Panc1 (cell line): ENCODE data around the gene TMEM266. TPM values are rescaled to one million over a fixed set of nuclear protein-coding genes. Genes with fewer than 3 reads are reported as not detected.

ENCODE experiments used
- ATAC-seq: fragments of 200-7000 bp; cut with Tn5 transposase; 2 replicates; pipeline ENCODE4 v1.9.1; 2020; ENCODE audit warnings: mild to moderate bottlenecking, moderate library complexity
- BruUV-seq: library from RNA; stranded (reverse); fragments of 400-500 nt; replicated peaks from 2 replicates; lab custom pipeline; 2021; lab: Mats Ljungman, UMichigan
- CTCF ChIA-PET: fragments of 300-600 bp; sonication (Branson Sonifier 250); formaldehyde crosslinking; loops from one replicate; lab custom pipeline; 2022; ENCODE audit warnings: antibody characterized with exemption; lab: Charles Lee
- POLR2A ChIA-PET: fragments of 300-600 bp; sonication (Branson Sonifier 250); formaldehyde crosslinking; loops from one replicate; lab custom pipeline; 2022; ENCODE audit warnings: antibody characterized with exemption; lab: Charles Lee
- DNase-seq: peaks from one replicate; pipeline ENCODE4 v3.0.0-alpha.2; 2010; ENCODE audit warnings: low read depth, low spot score
- H3K27ac ChIP-seq: 2 replicates; pipeline ENCODE4 v1.5.1; 2011; ENCODE audit warnings: mild to moderate bottlenecking, low read length, inconsistent platforms
- H3K27me3 ChIP-seq: fragments of 200-500 bp; sonication (Bioruptor generic); 2 replicates; pipeline ENCODE4 v1.6.0; 2014; ENCODE audit warnings: low read length, inconsistent platforms; ENCODE audit not compliant: control insufficient read depth, insufficient read depth
- H3K36me3 ChIP-seq: fragments of 200-500 bp; sonication (Bioruptor generic); 2 replicates; pipeline ENCODE4 v1.5.1; 2014; ENCODE audit warnings: inconsistent platforms, mild to moderate bottlenecking, low read length, moderate library complexity; ENCODE audit not compliant: control insufficient read depth, insufficient read depth
- H3K4me1 ChIP-seq: 2 replicates; pipeline ENCODE4 v1.5.1; 2011; ENCODE audit warnings: inconsistent platforms, mild to moderate bottlenecking, low read length, moderate library complexity; ENCODE audit not compliant: control insufficient read depth, insufficient read depth
- H3K4me3 ChIP-seq, 2 experiments: 2 replicates each; pipeline ENCODE4 v1.5.1; 2011 to 2012; ENCODE audit warnings: low read depth in 2 of 2, low read length in 2 of 2, mild to moderate bottlenecking in 2 of 2, inconsistent platforms in 1 of 2, moderate library complexity in 1 of 2
- H3K9me3 ChIP-seq: fragments of 200-500 bp; sonication (Bioruptor generic); 2 replicates; pipeline ENCODE4 v1.5.1; 2014; ENCODE audit warnings: low read depth, mild to moderate bottlenecking, inconsistent platforms, low read length, moderate library complexity; ENCODE audit not compliant: control insufficient read depth, insufficient read depth
- POLR2AphosphoS5 ChIP-seq: IDR thresholded peaks from 2 replicates; pipeline ENCODE4 v1.6.1; 2012; ENCODE audit warnings: mild to moderate bottlenecking, low read depth, low read length, moderate library complexity
- SIN3A ChIP-seq: IDR thresholded peaks from 2 replicates; pipeline ENCODE4 v1.6.1; 2012; ENCODE audit warnings: low read depth, mild to moderate bottlenecking, low read length, moderate library complexity, borderline replicate concordance; ENCODE audit not compliant: insufficient read depth
- TCF7L2 ChIP-seq: IDR thresholded peaks from 2 replicates; pipeline ENCODE4 v1.6.1; 2011; ENCODE audit warnings: mild to moderate bottlenecking, low read depth, low read length, inconsistent platforms
- in situ Hi-C: cut with HindIII; loops from 2 replicates; pipeline ENCODE4 v1.10.0; 2016; ENCODE audit warnings: low sequenced_read_pairs, low pct_unique_long_range_greater_than_20kb
- intact Hi-C: fragments of 100-400 bp; cut with micrococcal nuclease; formaldehyde crosslinking; loops from one replicate; pipeline ENCODE4 v1.10.0; 2022; ENCODE audit not compliant: unreplicated experiment
- total RNA-seq: library from RNA; stranded (reverse); gene quantifications from one replicate; pipeline ENCODE4 v1.2.1, GENCODE V29; 2021; ENCODE audit not compliant: unreplicated experiment
- TF ChIP-seq, protein P1 (sequence below): fragments of 450-650 bp; IDR thresholded peaks from 2 replicates; pipeline ENCODE4 v1.5.1; 2017; ENCODE audit warnings: mild to moderate bottlenecking
- TF ChIP-seq, protein P2 (sequence below), 2 experiments: IDR thresholded peaks; 2 replicates each; pipeline ENCODE4 v1.6.1; 2011 to 2012; ENCODE audit warnings: low read depth in 2 of 2, control low read depth in 1 of 2, low read length in 1 of 2, mild to moderate bottlenecking in 1 of 2, moderate library complexity in 1 of 2; ENCODE audit not compliant: insufficient read depth in 1 of 2

Gene TMEM266
- total RNA-seq, 1 experiment from 2014 or later, result 0.21 TPM

DNA sequence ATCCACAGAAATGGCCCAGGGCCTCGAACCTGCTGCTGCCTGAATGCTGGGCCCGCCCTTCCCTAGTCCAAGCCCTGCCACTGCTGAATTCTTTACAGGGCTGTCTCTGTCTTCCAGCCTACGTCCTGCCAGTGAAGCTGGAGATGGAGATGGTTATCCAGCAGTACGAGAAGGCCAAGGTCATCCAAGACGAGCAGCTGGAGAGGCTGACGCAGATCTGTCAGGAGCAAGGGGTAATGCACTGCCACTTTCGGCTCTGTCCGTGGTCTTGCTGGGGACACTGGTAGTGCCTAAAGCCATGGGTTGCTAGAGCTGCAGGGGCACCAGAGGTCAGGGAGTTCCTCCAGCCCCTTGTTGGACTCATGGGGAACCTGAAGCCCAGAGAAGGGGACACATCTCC, 115.7 kb downstream of the TMEM266 start:
- BruUV-seq, result no TSS peak
- H3K4me3 ChIP-seq, result no peak overlapping the region
- H3K27me3 ChIP-seq, result no peaks in the 10 kb centered on the region
- H3K4me1 ChIP-seq, result no peaks in the 10 kb centered on the region
- CTCF ChIA-PET, result no interaction called here
- intact Hi-C loops (no loop called here), in situ Hi-C loops (no loop called here)
- POLR2A ChIA-PET, result no interaction called here
- TF ChIP-seq, protein P1, sequence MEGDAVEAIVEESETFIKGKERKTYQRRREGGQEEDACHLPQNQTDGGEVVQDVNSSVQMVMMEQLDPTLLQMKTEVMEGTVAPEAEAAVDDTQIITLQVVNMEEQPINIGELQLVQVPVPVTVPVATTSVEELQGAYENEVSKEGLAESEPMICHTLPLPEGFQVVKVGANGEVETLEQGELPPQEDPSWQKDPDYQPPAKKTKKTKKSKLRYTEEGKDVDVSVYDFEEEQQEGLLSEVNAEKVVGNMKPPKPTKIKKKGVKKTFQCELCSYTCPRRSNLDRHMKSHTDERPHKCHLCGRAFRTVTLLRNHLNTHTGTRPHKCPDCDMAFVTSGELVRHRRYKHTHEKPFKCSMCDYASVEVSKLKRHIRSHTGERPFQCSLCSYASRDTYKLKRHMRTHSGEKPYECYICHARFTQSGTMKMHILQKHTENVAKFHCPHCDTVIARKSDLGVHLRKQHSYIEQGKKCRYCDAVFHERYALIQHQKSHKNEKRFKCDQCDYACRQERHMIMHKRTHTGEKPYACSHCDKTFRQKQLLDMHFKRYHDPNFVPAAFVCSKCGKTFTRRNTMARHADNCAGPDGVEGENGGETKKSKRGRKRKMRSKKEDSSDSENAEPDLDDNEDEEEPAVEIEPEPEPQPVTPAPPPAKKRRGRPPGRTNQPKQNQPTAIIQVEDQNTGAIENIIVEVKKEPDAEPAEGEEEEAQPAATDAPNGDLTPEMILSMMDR, result no peak
- TF ChIP-seq SIN3A (no peak), TCF7L2 (no peak), POLR2AphosphoS5 (no peak)
- TF ChIP-seq, protein P2, sequence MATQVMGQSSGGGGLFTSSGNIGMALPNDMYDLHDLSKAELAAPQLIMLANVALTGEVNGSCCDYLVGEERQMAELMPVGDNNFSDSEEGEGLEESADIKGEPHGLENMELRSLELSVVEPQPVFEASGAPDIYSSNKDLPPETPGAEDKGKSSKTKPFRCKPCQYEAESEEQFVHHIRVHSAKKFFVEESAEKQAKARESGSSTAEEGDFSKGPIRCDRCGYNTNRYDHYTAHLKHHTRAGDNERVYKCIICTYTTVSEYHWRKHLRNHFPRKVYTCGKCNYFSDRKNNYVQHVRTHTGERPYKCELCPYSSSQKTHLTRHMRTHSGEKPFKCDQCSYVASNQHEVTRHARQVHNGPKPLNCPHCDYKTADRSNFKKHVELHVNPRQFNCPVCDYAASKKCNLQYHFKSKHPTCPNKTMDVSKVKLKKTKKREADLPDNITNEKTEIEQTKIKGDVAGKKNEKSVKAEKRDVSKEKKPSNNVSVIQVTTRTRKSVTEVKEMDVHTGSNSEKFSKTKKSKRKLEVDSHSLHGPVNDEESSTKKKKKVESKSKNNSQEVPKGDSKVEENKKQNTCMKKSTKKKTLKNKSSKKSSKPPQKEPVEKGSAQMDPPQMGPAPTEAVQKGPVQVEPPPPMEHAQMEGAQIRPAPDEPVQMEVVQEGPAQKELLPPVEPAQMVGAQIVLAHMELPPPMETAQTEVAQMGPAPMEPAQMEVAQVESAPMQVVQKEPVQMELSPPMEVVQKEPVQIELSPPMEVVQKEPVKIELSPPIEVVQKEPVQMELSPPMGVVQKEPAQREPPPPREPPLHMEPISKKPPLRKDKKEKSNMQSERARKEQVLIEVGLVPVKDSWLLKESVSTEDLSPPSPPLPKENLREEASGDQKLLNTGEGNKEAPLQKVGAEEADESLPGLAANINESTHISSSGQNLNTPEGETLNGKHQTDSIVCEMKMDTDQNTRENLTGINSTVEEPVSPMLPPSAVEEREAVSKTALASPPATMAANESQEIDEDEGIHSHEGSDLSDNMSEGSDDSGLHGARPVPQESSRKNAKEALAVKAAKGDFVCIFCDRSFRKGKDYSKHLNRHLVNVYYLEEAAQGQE (IDR thresholded peaks at IDR 0.05; ENCODE audit: insufficient read depth in 1 of 2, low read depth in 2 of 2, low read length in 1 of 2), result no peak
- ATAC-seq, result no peak
- H3K27ac ChIP-seq, result no peak overlapping the region
- H3K36me3 ChIP-seq, result no peaks in the 10 kb centered on the region
- DNase-seq, result no peak
- no peaks in the 10 kb centered on the region for H3K9me3 ChIP-seq

DNA sequence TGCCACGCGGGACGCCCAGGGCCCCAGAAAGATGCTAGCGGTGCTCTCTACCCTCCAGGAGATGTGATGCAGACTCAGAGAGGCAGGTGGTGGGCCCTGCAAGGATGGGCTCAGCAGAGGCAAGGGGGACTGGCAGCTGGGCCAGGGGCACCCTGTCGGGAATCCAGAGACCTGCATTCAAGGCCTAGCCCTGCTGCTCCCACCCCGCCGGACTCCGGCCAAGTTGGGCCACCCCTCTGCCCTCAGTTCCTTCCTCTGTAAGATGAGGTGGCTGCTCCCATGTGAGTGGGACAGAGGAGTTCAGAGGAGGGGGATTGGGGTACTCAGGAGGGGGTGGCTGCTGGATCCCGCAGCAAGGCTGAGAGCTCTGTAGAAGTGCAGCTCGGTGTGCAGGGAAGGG, 116.3 kb downstream of the TMEM266 start:
- in situ Hi-C loops, result no loop called here
- intact Hi-C loops, result no loop called here
- H3K27ac ChIP-seq, result no peak overlapping the region

More for the DNA sequence above, 116.3 kb downstream of the TMEM266 start:
- POLR2A ChIA-PET, result no interaction called here
- Histone ChIP-seq H3K9me3 (no peaks in the 10 kb centered on the region), H3K4me1 (no peaks in the 10 kb centered on the region), H3K27me3 (no peaks in the 10 kb centered on the region), H3K36me3 (no peaks in the 10 kb centered on the region), H3K4me3 (no peak overlapping the region)
- ATAC-seq (no peak), DNase-seq (no peak)
- TF ChIP-seq, protein P1, result no peak
- TF ChIP-seq, protein P2 (IDR thresholded peaks at IDR 0.05; ENCODE audit: insufficient read depth in 1 of 2, low read depth in 2 of 2, low read length in 1 of 2), result no peak
- no peak for TF ChIP-seq SIN3A
- no peak for TF ChIP-seq TCF7L2
- no peak for TF ChIP-seq POLR2AphosphoS5
- CTCF ChIA-PET, result no interaction called here
- BruUV-seq, result no TSS peak
